ENCODE results near the gene LYRM1.
"Not testable (repeated sequence)": the region's sequence is repeated elsewhere in the genome, so short reads cannot be mapped to it uniquely, and the experiment has no call there.

DNA sequence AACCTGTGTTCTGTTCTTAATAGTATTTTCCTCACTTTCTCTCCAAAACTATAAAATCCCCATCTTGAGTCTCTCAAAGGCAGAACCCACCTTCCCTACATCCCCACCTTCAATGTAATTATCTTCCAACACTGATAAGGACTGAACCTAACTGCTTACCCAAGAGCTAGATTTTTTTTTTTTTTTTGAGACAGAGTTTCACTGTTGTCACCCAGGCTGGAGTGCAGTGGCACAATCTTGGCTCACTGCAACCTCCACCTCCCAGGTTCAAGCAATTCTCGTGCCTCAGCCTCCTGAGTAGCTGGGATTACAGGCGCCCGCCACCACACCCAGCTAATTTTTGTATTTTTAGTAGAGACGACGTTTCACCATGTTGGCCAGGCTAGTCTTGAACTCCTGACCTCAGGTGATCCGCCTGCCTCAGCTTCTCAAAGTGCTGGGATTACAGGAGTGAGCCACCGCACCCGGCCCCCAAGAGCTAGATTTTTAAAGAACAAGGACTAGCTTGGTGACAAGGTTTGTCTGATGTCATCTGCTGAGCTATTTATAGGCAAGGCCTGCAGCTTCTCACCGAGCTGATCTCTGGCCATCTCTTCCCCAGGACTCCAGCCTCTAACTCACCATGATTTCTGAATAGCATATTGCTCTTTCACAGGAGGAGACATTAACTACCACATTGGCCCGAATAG is 29.2 kb downstream of the LYRM1 start:
- TF ChIP-seq EZH2 (IDR thresholded peaks at IDR 0.05); POLR2AphosphoS5 (IDR thresholded peaks at IDR 0.05; ENCODE audit: borderline replicate concordance, low read depth, low read length): not testable (repeated sequence)
